H9 (cell line): Measurements from ENCODE around the gene RNF213. TPM values are rescaled to one million over a fixed set of nuclear protein-coding genes. Genes with fewer than 3 reads are reported as not detected.

Experiments used
- DNase-seq: peaks from one replicate; pipeline ENCODE4 v3.0.0-alpha.2; 2017
- H2AFZ ChIP-seq: one replicate; pipeline ENCODE4 v1.6.1; 2013; ENCODE audit warnings: mild to moderate bottlenecking, low read length, control low read depth, moderate library complexity
- H2AK5ac ChIP-seq: 2 replicates; pipeline ENCODE4 v1.6.1; 2013; ENCODE audit warnings: low read length, control low read depth, mixed read lengths; ENCODE audit not compliant: insufficient read length
- H2BK120ac ChIP-seq: one replicate; pipeline ENCODE4 v1.6.1; 2013; ENCODE audit warnings: low read depth, mild to moderate bottlenecking, low read length, control low read depth, inconsistent platforms; ENCODE audit not compliant: poor library complexity, severe bottlenecking
- H2BK12ac ChIP-seq: 2 replicates; pipeline ENCODE4 v1.6.1; 2013; ENCODE audit warnings: low read length, control low read depth, mixed read lengths, low read depth; ENCODE audit not compliant: insufficient read length
- H2BK15ac ChIP-seq: 2 replicates; pipeline ENCODE4 v1.6.1; 2013; ENCODE audit warnings: low read depth, low read length, control low read depth
- H2BK20ac ChIP-seq: one replicate; pipeline ENCODE4 v1.6.1; 2013; ENCODE audit warnings: low read depth, mild to moderate bottlenecking, low read length, control low read depth, inconsistent platforms; ENCODE audit not compliant: poor library complexity, severe bottlenecking
- H2BK5ac ChIP-seq: 2 replicates; pipeline ENCODE4 v1.6.1; 2013; ENCODE audit warnings: low read length, control low read depth, mixed read lengths; ENCODE audit not compliant: insufficient read length
- H3K14ac ChIP-seq: 2 replicates; pipeline ENCODE4 v1.6.1; 2013; ENCODE audit warnings: low read length, control low read depth; ENCODE audit not compliant: insufficient read depth
- H3K18ac ChIP-seq: 2 replicates; pipeline ENCODE4 v1.6.1; 2013; ENCODE audit warnings: low read depth, mild to moderate bottlenecking, mixed read lengths, low read length, control low read depth; ENCODE audit not compliant: insufficient read length
- H3K23ac ChIP-seq: 2 replicates; pipeline ENCODE4 v1.6.1; 2013; ENCODE audit warnings: low read length, control low read depth, mixed read lengths, low read depth; ENCODE audit not compliant: insufficient read length
- H3K23me2 ChIP-seq: 2 replicates; pipeline ENCODE4 v1.6.1; 2013; ENCODE audit warnings: low read depth, mild to moderate bottlenecking, mixed read lengths, low read length, control low read depth; ENCODE audit not compliant: insufficient read length, poor library complexity, severe bottlenecking
- H3K27ac ChIP-seq: 2 replicates; pipeline ENCODE4 v1.5.1; 2013; ENCODE audit warnings: low read length, control low read depth, mixed read lengths, low read depth; ENCODE audit not compliant: insufficient read length
- H3K27me3 ChIP-seq: 2 replicates; pipeline ENCODE4 v1.6.1; 2013; ENCODE audit warnings: low read length, control low read depth, inconsistent platforms; ENCODE audit not compliant: insufficient read depth
- H3K4ac ChIP-seq: 2 replicates; pipeline ENCODE4 v1.6.1; 2013; ENCODE audit warnings: low read depth, mild to moderate bottlenecking, control low read depth, inconsistent platforms, low read length, moderate library complexity
- H3K4me1 ChIP-seq: 2 replicates; pipeline ENCODE4 v1.6.1; 2013; ENCODE audit warnings: low read length, control low read depth, inconsistent platforms; ENCODE audit not compliant: insufficient read depth
- H3K4me2 ChIP-seq: 2 replicates; pipeline ENCODE4 v1.6.1; 2013; ENCODE audit warnings: low read length, control low read depth, mixed read lengths; ENCODE audit not compliant: insufficient read length, insufficient read depth
- H3K56ac ChIP-seq: 2 replicates; pipeline ENCODE4 v1.6.1; 2013; ENCODE audit warnings: low read depth, mild to moderate bottlenecking, mixed read lengths, low read length, control low read depth; ENCODE audit not compliant: insufficient read length
- H3K79me1 ChIP-seq: 2 replicates; pipeline ENCODE4 v1.6.1; 2013; ENCODE audit warnings: low read depth, mild to moderate bottlenecking, moderate library complexity, low read length, control low read depth, inconsistent platforms; ENCODE audit not compliant: insufficient read depth, poor library complexity, severe bottlenecking
- H3K79me2 ChIP-seq: 2 replicates; pipeline ENCODE4 v1.6.1; 2013; ENCODE audit warnings: low read length, control low read depth, inconsistent platforms; ENCODE audit not compliant: insufficient read depth
- H3K9ac ChIP-seq: 2 replicates; pipeline ENCODE4 v1.6.1; 2013; ENCODE audit warnings: low read length, control low read depth, mixed read lengths; ENCODE audit not compliant: insufficient read length; ENCODE audit errors: extremely low read depth
- H3K9me3 ChIP-seq: one replicate; pipeline ENCODE4 v1.6.1; 2013; ENCODE audit warnings: low read depth, low read length, inconsistent platforms; ENCODE audit not compliant: control insufficient read depth
- H3T11ph ChIP-seq: one replicate; pipeline ENCODE4 v1.6.1; 2013; ENCODE audit warnings: mild to moderate bottlenecking, low read length, control low read depth, inconsistent platforms
- H4K20me1 ChIP-seq: one replicate; pipeline ENCODE4 v1.6.1; 2013; ENCODE audit not compliant: control insufficient read depth, insufficient read length, insufficient read depth
- H4K5ac ChIP-seq: 2 replicates; pipeline ENCODE4 v1.6.1; 2013; ENCODE audit warnings: low read depth, mild to moderate bottlenecking, mixed read lengths, low read length, control low read depth; ENCODE audit not compliant: insufficient read length
- H4K8ac ChIP-seq: replicated peaks from 2 replicates; pipeline ENCODE4 v1.6.1; 2013; ENCODE audit warnings: low read length, control low read depth, mixed read lengths, low read depth; ENCODE audit not compliant: insufficient read length
- H4K91ac ChIP-seq: 2 replicates; pipeline ENCODE4 v1.6.1; 2013; ENCODE audit warnings: low read depth, mild to moderate bottlenecking, moderate library complexity, mixed read lengths, low read length, control low read depth; ENCODE audit not compliant: insufficient read length
- H3K27ac Mint-ChIP-seq, 3 experiments: 2 replicates in 2 of 3; 3 replicates in 1 of 3; pipeline ENCODE4 v1.8.0; 2020 to 2021; ENCODE audit warnings: mixed read lengths in 3 of 3, mild to moderate bottlenecking in 1 of 3, moderate library complexity in 1 of 3
- H3K27me3 Mint-ChIP-seq: 2 replicates; pipeline ENCODE4 v1.8.0; 2021; ENCODE audit warnings: low read depth, mild to moderate bottlenecking, moderate library complexity, mixed read lengths
- H3K36me3 Mint-ChIP-seq, 3 experiments: 2 replicates in 2 of 3; 3 replicates in 1 of 3; pipeline ENCODE4 v1.8.0; 2020 to 2021; ENCODE audit warnings: low read depth in 3 of 3, mixed read lengths in 3 of 3; ENCODE audit not compliant: insufficient read depth in 1 of 3
- H3K4me1 Mint-ChIP-seq, 2 experiments: 2 replicates each; pipeline ENCODE4 v1.8.0; 2020; ENCODE audit warnings: mixed read lengths in 2 of 2
- H3K4me3 Mint-ChIP-seq, 2 experiments: 2 replicates in 1 of 2; 3 replicates in 1 of 2; pipeline ENCODE4 v1.8.0; 2020 to 2021; ENCODE audit warnings: mild to moderate bottlenecking in 2 of 2, mixed read lengths in 2 of 2, moderate library complexity in 1 of 2
- H3K9me3 Mint-ChIP-seq, 2 experiments: 2 replicates in 1 of 2; 3 replicates in 1 of 2; pipeline ENCODE4 v1.8.0; 2020; ENCODE audit warnings: mild to moderate bottlenecking in 2 of 2, mixed read lengths in 2 of 2, moderate library complexity in 1 of 2
- CTCF ChIP-seq: fragments of 200-600 bp; sonication (generic); conservative IDR thresholded peaks from 3 replicates; pipeline ENCODE4 v1.8.0; 2021; ENCODE audit warnings: antibody characterized with exemption, mild to moderate bottlenecking
- WGBS: extraction: QIAGEN DNeasy Blood & Tissue Kit; methylation state at CpG from one replicate; pipeline ENCODE4 v1.1.7; 2013; ENCODE audit warnings: missing lambda C conversion rate, low lambda C conversion rate, mixed read lengths; ENCODE audit not compliant: insufficient read length; ENCODE audit errors: extremely low coverage; 5-methylcytosine and 5-hydroxymethylcytosine counted together
- total RNA-seq: library from RNA; stranded (reverse); gene quantifications from 2 replicates; pipeline ENCODE4 v1.2.1, GENCODE V29; 2021

Gene RNF213
- total RNA-seq, 1 experiment from 2014 or later, result 34.3 TPM

- WGBS, result no CpG with 5 or more reads among the region's 17 CpGs
- Histone ChIP-seq H4K20me1 (no peaks in the 10 kb centered on the region), H3K4me2 (no peak overlapping the region), H3K27ac (no peak overlapping the region), H3K4me1 (no peaks in the 10 kb centered on the region), H4K8ac (no peak overlapping the region), H3K56ac (no peak overlapping the region), H3K23me2 (no peaks in the 10 kb centered on the region), H3K18ac (no peak overlapping the region), H3K27me3 (no peaks in the 10 kb centered on the region), H2BK20ac (no peak overlapping the region), H4K91ac (no peak overlapping the region), H3K4ac (no peak overlapping the region), H2BK5ac (no peak overlapping the region), H3K23ac (no peak overlapping the region), H3T11ph (no peak overlapping the region), H3K14ac (no peak overlapping the region), H2AK5ac (no peak overlapping the region), H3K79me1 (no peaks in the 10 kb centered on the region), H4K5ac (no peak overlapping the region), H2BK12ac (no peak overlapping the region), H3K79me2 (no peaks in the 10 kb centered on the region), H3K9ac (no peak overlapping the region), H2AFZ (no peak overlapping the region), H2BK15ac (no peak overlapping the region; the same call in 1 of the 2 replicates), H3K9me3 (no peaks in the 10 kb centered on the region), H2BK120ac (no peak overlapping the region)
- H3K36me3 Mint-ChIP-seq, result peaks cover 7 to 27% (median 15%) of the 10 kb centered on the region in 3 experiments
- H3K27ac Mint-ChIP-seq, result no peak overlapping the region
- H3K4me1 Mint-ChIP-seq, result no peaks in the 10 kb centered on the region
- H3K27me3 Mint-ChIP-seq, result no peaks in the 10 kb centered on the region; the same call in 1 of the 2 replicates
- H3K9me3 Mint-ChIP-seq, result no peaks in the 10 kb centered on the region
- DNase-seq, result no peak
- no peak overlapping the region for H3K4me3 Mint-ChIP-seq
- TF ChIP-seq CTCF, result no peak
Observed at GRCh38 chr17:80247561-80247960, 13.1 kb upstream of the RNF213 start.
